Retinal pigment epithelial cell (primary cell): ENCODE measurements around the gene RAB30.

ENCODE experiments used
- DNase-seq: peaks from one replicate; pipeline ENCODE4 v3.0.0-alpha.2; 2010; ENCODE audit warnings: low read depth
- H3K4me3 ChIP-seq: 2 replicates; pipeline ENCODE4 v1.5.1; 2011; ENCODE audit warnings: mild to moderate bottlenecking, low read length, control low read depth, moderate library complexity
- CTCF ChIP-seq: conservative IDR thresholded peaks from 2 replicates; pipeline ENCODE4 v1.5.1; 2011; ENCODE audit warnings: low read depth, low read length, control low read depth, inconsistent platforms

RAB30 gene

GRCh38 chr11:82995754-82996398, 75.8 kb downstream of the RAB30 start:
- DNase-seq: no peak
- H3K4me3 ChIP-seq: no peak overlapping the region

DNA sequence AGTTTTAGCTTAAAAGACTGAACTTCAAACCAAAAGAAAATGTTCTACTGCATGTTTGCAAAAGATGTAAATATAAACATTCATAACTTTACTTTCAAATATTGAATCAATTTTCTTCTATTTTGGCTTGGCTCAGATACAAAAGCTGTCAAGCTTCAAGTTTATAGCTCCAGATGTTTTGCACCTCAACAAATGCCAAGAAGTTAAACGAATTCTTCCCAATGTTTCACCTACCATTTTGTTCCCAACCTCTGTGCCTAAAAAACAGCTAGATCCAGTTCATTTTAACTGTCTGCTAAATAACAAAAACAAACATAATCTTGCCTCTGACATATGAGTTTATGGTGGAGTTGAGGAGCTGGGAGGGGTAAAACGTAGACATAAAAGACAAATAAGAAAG, 76.5 kb downstream of the RAB30 start:
- no peak overlapping the region for H3K4me3 ChIP-seq
- no peak for TF ChIP-seq CTCF
- DNase-seq: no peak

More at GRCh38 chr11:82995754-82996398, 75.8 kb downstream of the RAB30 start:
- no peak for TF ChIP-seq CTCF

DNA sequence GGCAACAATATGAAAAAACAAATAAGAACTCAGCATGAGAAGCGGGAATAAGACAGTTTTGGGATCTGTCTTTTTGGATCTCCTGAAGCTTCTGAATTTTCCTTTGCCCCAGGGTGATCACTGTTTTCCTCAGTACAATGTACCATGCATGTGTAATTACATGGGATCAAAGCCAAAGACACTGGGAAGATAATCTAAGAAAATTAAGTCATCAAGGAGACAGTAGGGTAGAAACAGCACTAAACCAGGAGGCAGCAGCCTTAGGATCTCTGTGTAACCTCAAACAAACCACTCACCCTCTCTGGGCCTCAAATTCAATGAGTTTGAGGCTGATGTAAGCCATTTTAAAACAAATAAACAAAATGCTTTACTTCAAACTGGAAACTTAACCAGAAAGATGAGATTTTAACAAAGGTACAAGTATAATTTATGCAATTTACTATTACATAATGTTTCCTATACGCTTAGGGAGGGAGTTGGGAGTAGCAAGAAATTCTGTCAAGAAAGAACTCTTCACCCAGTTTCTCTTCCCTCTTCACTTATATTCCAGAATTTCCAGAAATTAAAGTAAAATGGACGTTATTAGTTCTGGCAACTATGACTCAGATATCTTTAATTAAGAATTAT, 77.0 kb downstream of the RAB30 start:
- DNase-seq: no peak
- no peak for TF ChIP-seq CTCF
- no peak overlapping the region for H3K4me3 ChIP-seq

- DNase-seq: no peak
- no peak overlapping the region for H3K4me3 ChIP-seq
- no peak for TF ChIP-seq CTCF
These were observed 79.5 kb downstream of the RAB30 start for GRCh38 chr11:82992223-82992622.

DNA sequence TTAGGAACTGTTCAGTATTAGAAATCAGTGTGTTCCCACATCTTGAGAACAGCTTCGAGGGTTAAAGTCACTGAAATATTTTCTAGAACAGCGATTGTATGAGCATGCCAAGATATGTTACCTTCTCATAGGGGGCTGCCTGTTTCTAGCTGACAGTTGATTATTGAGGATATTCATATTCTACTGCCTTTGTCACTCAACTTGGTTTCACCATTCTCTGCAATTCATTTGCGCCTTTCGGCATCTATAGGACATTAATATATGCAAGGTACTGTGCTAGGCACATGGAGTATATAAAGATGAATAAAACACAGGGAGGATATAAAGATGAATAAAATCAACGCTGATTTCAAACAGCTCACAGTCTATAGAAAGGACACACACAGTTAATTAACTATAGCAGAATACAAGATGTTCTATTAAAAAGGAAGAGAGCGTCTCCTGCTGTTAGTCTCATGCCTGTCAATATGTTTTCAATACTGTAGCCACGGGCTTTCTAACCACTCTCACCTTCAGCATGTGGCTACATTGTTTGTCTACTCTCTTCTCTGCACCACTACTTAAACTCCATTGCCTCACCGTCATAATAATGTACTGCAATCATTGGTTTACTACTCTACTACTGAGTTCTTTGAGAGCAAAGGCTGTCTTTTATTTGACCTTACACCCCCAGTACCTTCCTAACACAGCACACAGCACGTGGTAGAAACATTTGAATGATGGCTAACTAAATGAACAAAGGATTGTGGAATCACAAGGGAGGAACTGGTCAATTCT, 81.9 kb downstream of the RAB30 start:
- no peak for TF ChIP-seq CTCF
- no peak overlapping the region for H3K4me3 ChIP-seq
- DNase-seq: no peak

GRCh38 chr11:82988936-82989627, 82.6 kb downstream of the RAB30 start:
- no peak for TF ChIP-seq CTCF
- H3K4me3 ChIP-seq: no peak overlapping the region
- no peak for DNase-seq
